WTC11 (cell line): ENCODE measurements around the gene SHFL. TPM values are rescaled to one million over a fixed set of nuclear protein-coding genes. Genes with fewer than 3 reads are reported as not detected.

ENCODE experiments used
- ATAC-seq: fragments of 200-7000 bp; cut with Tn5 transposase; 2 replicates; pipeline ENCODE4 v1.10.0; 2021; ENCODE audit warnings: mild to moderate bottlenecking, moderate library complexity
- CTCF ChIA-PET: fragments of 300-600 bp; sonication (Branson Sonifier 250); formaldehyde crosslinking; loops from one replicate; lab custom pipeline; 2021; ENCODE audit warnings: antibody characterized with exemption; lab: Charles Lee
- POLR2A ChIA-PET: fragments of 350-600 bp; sonication (Branson Sonifier 250); formaldehyde crosslinking; loops from one replicate; lab custom pipeline; 2021; ENCODE audit warnings: antibody characterized with exemption; lab: Charles Lee
- DNase-seq: peaks from one replicate; pipeline ENCODE4 v3.0.0; 2021; ENCODE audit warnings: low spot score
- H3K27ac Mint-ChIP-seq: 2 replicates; pipeline ENCODE4 v1.8.0; 2021; ENCODE audit warnings: mixed read lengths
- H3K27me3 Mint-ChIP-seq: 2 replicates; pipeline ENCODE4 v1.8.0; 2021; ENCODE audit warnings: low read depth, mild to moderate bottlenecking, moderate library complexity, mixed read lengths
- H3K36me3 Mint-ChIP-seq: 2 replicates; pipeline ENCODE4 v1.8.0; 2021; ENCODE audit warnings: mixed read lengths
- H3K4me1 Mint-ChIP-seq: 2 replicates; pipeline ENCODE4 v1.8.0; 2022; ENCODE audit warnings: mixed read lengths
- H3K4me3 Mint-ChIP-seq: 2 replicates; pipeline ENCODE4 v1.8.0; 2021; ENCODE audit warnings: mild to moderate bottlenecking, moderate library complexity, mixed read lengths
- H3K9me3 Mint-ChIP-seq: 2 replicates; pipeline ENCODE4 v1.8.0; 2021; ENCODE audit warnings: mixed read lengths
- AR ChIP-seq: fragments of 250-450 bp; sonication (Bioruptor Pico); IDR thresholded peaks from 2 replicates; pipeline ENCODE4 v1.9.0; 2021; ENCODE audit warnings: mild to moderate bottlenecking
- CREM ChIP-seq: sonication (generic); formaldehyde crosslinking; IDR thresholded peaks from 2 replicates; pipeline ENCODE4 v1.8.1; 2022; ENCODE audit warnings: mild to moderate bottlenecking, missing genetic modification reagents, moderate library complexity
- E2F4 ChIP-seq: sonication (generic); formaldehyde crosslinking; IDR thresholded peaks from 2 replicates; pipeline ENCODE4 v1.8.1; 2022; ENCODE audit warnings: low read depth, mild to moderate bottlenecking, moderate library complexity, missing genetic modification reagents, borderline replicate concordance
- EMX1 ChIP-seq: fragments of 250-450 bp; sonication (Bioruptor Pico); IDR thresholded peaks from 2 replicates; pipeline ENCODE4 v1.8.0; 2021; ENCODE audit warnings: mild to moderate bottlenecking
- FOXJ3 ChIP-seq: sonication (generic); formaldehyde crosslinking; IDR thresholded peaks from 2 replicates; pipeline ENCODE4 v1.9.0; 2021; ENCODE audit warnings: missing genetic modification reagents, mild to moderate bottlenecking, borderline replicate concordance
- JUN ChIP-seq: sonication (generic); formaldehyde crosslinking; IDR thresholded peaks from 2 replicates; pipeline ENCODE4 v1.8.0; 2023; ENCODE audit warnings: mild to moderate bottlenecking, missing genetic modification reagents
- MYBL2 ChIP-seq: sonication (generic); formaldehyde crosslinking; IDR thresholded peaks from 2 replicates; pipeline ENCODE4 v1.8.1; 2023; ENCODE audit warnings: mild to moderate bottlenecking, moderate library complexity, missing genetic modification reagents
- NFATC4 ChIP-seq: fragments of 250-450 bp; sonication (Bioruptor Pico); IDR thresholded peaks from 2 replicates; pipeline ENCODE4 v1.9.0; 2021; ENCODE audit warnings: mild to moderate bottlenecking
- NFE2L1 ChIP-seq: sonication (generic); formaldehyde crosslinking; IDR thresholded peaks from 2 replicates; pipeline ENCODE4 v1.8.1; 2023; ENCODE audit warnings: missing genetic modification reagents
- NFYB ChIP-seq: sonication (generic); formaldehyde crosslinking; conservative IDR thresholded peaks from 2 replicates; pipeline ENCODE4 v1.8.0; 2022; ENCODE audit warnings: low read depth, missing genetic modification reagents
- NR2C2 ChIP-seq: sonication (generic); formaldehyde crosslinking; IDR thresholded peaks from 2 replicates; pipeline ENCODE4 v1.8.0; 2022; ENCODE audit warnings: mild to moderate bottlenecking, missing genetic modification reagents
- OVOL2 ChIP-seq: fragments of 250-450 bp; sonication (Bioruptor Pico); IDR thresholded peaks from 2 replicates; pipeline ENCODE4 v1.9.0; 2021; ENCODE audit warnings: mild to moderate bottlenecking, borderline replicate concordance
- PRRX2 ChIP-seq: fragments of 250-450 bp; sonication (Bioruptor Pico); IDR thresholded peaks from 2 replicates; pipeline ENCODE4 v1.8.0; 2021; ENCODE audit warnings: mild to moderate bottlenecking
- RELA ChIP-seq: sonication (generic); formaldehyde crosslinking; IDR thresholded peaks from 2 replicates; pipeline ENCODE4 v1.8.1; 2022; ENCODE audit warnings: missing genetic modification reagents, mild to moderate bottlenecking, borderline replicate concordance
- SMAD4 ChIP-seq: sonication (generic); formaldehyde crosslinking; IDR thresholded peaks from 2 replicates; pipeline ENCODE4 v1.8.0; 2022; ENCODE audit warnings: mild to moderate bottlenecking, missing genetic modification reagents
- SP1 ChIP-seq: sonication (generic); formaldehyde crosslinking; conservative IDR thresholded peaks from 2 replicates; pipeline ENCODE4 v1.8.1; 2022; ENCODE audit warnings: missing genetic modification reagents
- TCF7 ChIP-seq: sonication (generic); formaldehyde crosslinking; IDR thresholded peaks from 2 replicates; pipeline ENCODE4 v1.8.0; 2022; ENCODE audit warnings: mild to moderate bottlenecking, low read depth, missing genetic modification reagents, moderate library complexity
- USF1 ChIP-seq: sonication (generic); formaldehyde crosslinking; IDR thresholded peaks from 2 replicates; pipeline ENCODE4 v1.8.0; 2022; ENCODE audit warnings: mild to moderate bottlenecking, missing genetic modification reagents
- USF2 ChIP-seq: sonication (generic); formaldehyde crosslinking; IDR thresholded peaks from 2 replicates; pipeline ENCODE4 v1.8.1; 2023; ENCODE audit warnings: mild to moderate bottlenecking, missing genetic modification reagents, moderate library complexity
- ZNF263 ChIP-seq: sonication (generic); formaldehyde crosslinking; IDR thresholded peaks from 2 replicates; pipeline ENCODE4 v1.8.1; 2022; ENCODE audit warnings: low read depth, mild to moderate bottlenecking, moderate library complexity, missing genetic modification reagents
- ZNF416 ChIP-seq: fragments of 250-450 bp; sonication (Bioruptor Pico); IDR thresholded peaks from 2 replicates; pipeline ENCODE4 v1.9.0; 2021; ENCODE audit warnings: mild to moderate bottlenecking, inconsistent platforms
- ZNF423 ChIP-seq: fragments of 250-450 bp; sonication (Bioruptor Pico); IDR thresholded peaks from 2 replicates; pipeline ENCODE4 v2.1.2; 2022; ENCODE audit warnings: mild to moderate bottlenecking, moderate library complexity
- ZNF425 ChIP-seq: fragments of 250-450 bp; sonication (Bioruptor Pico); conservative IDR thresholded peaks from 2 replicates; pipeline ENCODE4 v1.9.0; 2021; ENCODE audit warnings: mild to moderate bottlenecking
- ZNF532 ChIP-seq: fragments of 250-450 bp; sonication (Bioruptor Pico); IDR thresholded peaks from 2 replicates; pipeline ENCODE4 v1.9.0; 2021; ENCODE audit warnings: mild to moderate bottlenecking, borderline replicate concordance
- total RNA-seq: library from RNA; stranded (reverse); gene quantifications from 3 replicates; pipeline ENCODE4 v1.2.3, GENCODE V29; 2021

Gene SHFL
- total RNA-seq, 1 experiment from 2014 or later = 22.5 TPM

- TF ChIP-seq CREM (CRISPR knock-in tag) (no peak), RELA (CRISPR knock-in tag) (no peak), OVOL2 (no peak)
Observed at GRCh38 chr19:10113592-10113963, 27.5 kb downstream of the SHFL start (continued).

GRCh38 chr19:10113964-10114650 lies 28.0 kb downstream of the SHFL start:
- ATAC-seq = peak; percentile 13
- Mint-ChIP-seq H3K27me3 (no peaks in the 10 kb centered on the region), H3K4me1 (peaks cover 11% of the 10 kb centered on the region; the same call in 1 of the 2 replicates), H3K27ac (no peak overlapping the region), H3K36me3 (peaks cover 36% of the 10 kb centered on the region), H3K4me3 (no peak overlapping the region), H3K9me3 (no peaks in the 10 kb centered on the region)
- ChIA-PET CTCF (interaction anchor here (0.7 to 2.5 kb wide), 17 partner anchors 8 to 287 kb away, joined by 3 to 23 read pairs (median 4); partner anchors contain the start of genes PPAN and UBL5), POLR2A (interaction anchor here (0.6 to 1.9 kb wide), 4 partner anchors 8 to 136 kb away, joined by 3 to 7 read pairs (median 4); partner anchors contain the start of gene PPAN)
- DNase-seq = no peak
- no peak for TF ChIP-seq USF1
- 0 out of 2 replicates have a peak, but pooled peaks have one; percentile 41 for TF ChIP-seq PRRX2
- no peak for TF ChIP-seq E2F4 (CRISPR knock-in tag)
- TF ChIP-seq ZNF263 = 0 out of 2 replicates have a peak, but pooled peaks have one; percentile 13
- TF ChIP-seq NR2C2 = 0 out of 2 replicates have a peak, but pooled peaks have one; percentile 38
- no peak for TF ChIP-seq ZNF423 (CRISPR knock-in tag)
- no peak for TF ChIP-seq JUN (CRISPR knock-in tag)
- TF ChIP-seq MYBL2 (CRISPR knock-in tag) = 0 out of 2 replicates have a peak, but pooled peaks have one; percentile 30
- TF ChIP-seq ZNF532 (CRISPR knock-in tag) = peak; percentile 19; the same call in 1 of the 2 replicates
- no peak; the same call in 1 of the 2 replicates for TF ChIP-seq AR (CRISPR knock-in tag)
- TF ChIP-seq ZNF416 (CRISPR knock-in tag) = peak; percentile 71; the same call in 1 of the 2 replicates
- peak; percentile 12; the same call in 1 of the 2 replicates for TF ChIP-seq SP1
- 0 out of 2 replicates have a peak, but pooled peaks have one; percentile 17 for TF ChIP-seq NFYB (CRISPR knock-in tag)
- 0 out of 2 replicates have a peak, but pooled peaks have one; percentile 40 for TF ChIP-seq ZNF425 (CRISPR knock-in tag)
- TF ChIP-seq FOXJ3 (CRISPR knock-in tag) = no peak
- TF ChIP-seq NFATC4 (CRISPR knock-in tag) = peak; percentile 61; the same call in 1 of the 2 replicates
- 0 out of 2 replicates have a peak, but pooled peaks have one; percentile 48 for TF ChIP-seq EMX1
- no peak for TF ChIP-seq SMAD4 (CRISPR knock-in tag)
- no peak for TF ChIP-seq NFE2L1 (CRISPR knock-in tag)
- TF ChIP-seq USF2 (CRISPR knock-in tag) = no peak
- TF ChIP-seq TCF7 (CRISPR knock-in tag) = no peak
